ENCODE results near the gene PNPLA3.

PNPLA3 gene

GRCh38 chr22:43926349-43926710, 2.7 kb downstream of the PNPLA3 start:
- CTCF ChIA-PET, result no interaction called here

GRCh38 chr22:43928468-43928867, 4.9 kb downstream of the PNPLA3 start:
- TF ChIP-seq, protein P1, sequence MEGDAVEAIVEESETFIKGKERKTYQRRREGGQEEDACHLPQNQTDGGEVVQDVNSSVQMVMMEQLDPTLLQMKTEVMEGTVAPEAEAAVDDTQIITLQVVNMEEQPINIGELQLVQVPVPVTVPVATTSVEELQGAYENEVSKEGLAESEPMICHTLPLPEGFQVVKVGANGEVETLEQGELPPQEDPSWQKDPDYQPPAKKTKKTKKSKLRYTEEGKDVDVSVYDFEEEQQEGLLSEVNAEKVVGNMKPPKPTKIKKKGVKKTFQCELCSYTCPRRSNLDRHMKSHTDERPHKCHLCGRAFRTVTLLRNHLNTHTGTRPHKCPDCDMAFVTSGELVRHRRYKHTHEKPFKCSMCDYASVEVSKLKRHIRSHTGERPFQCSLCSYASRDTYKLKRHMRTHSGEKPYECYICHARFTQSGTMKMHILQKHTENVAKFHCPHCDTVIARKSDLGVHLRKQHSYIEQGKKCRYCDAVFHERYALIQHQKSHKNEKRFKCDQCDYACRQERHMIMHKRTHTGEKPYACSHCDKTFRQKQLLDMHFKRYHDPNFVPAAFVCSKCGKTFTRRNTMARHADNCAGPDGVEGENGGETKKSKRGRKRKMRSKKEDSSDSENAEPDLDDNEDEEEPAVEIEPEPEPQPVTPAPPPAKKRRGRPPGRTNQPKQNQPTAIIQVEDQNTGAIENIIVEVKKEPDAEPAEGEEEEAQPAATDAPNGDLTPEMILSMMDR (IDR thresholded peaks at IDR 0.05; ENCODE audit: control extremely low read depth, extremely low read depth, low read depth, missing control alignments), result no peak
- no peak for DNase-seq (ENCODE audit: extremely low spot score)
- ChIA-PET POLR2A (no interaction called here), CTCF (interaction anchor here (0.8 kb wide), 1 partner anchor 16 kb away, joined by 3 read pairs; no protein-coding TSS in a partner anchor)

More at GRCh38 chr22:43926349-43926710, 2.7 kb downstream of the PNPLA3 start:
- TF ChIP-seq, protein P1 (IDR thresholded peaks at IDR 0.05; ENCODE audit: control extremely low read depth, extremely low read depth, low read depth, missing control alignments), result no peak
- no peak for DNase-seq (ENCODE audit: extremely low spot score)
- POLR2A ChIA-PET, result no interaction called here

DNA sequence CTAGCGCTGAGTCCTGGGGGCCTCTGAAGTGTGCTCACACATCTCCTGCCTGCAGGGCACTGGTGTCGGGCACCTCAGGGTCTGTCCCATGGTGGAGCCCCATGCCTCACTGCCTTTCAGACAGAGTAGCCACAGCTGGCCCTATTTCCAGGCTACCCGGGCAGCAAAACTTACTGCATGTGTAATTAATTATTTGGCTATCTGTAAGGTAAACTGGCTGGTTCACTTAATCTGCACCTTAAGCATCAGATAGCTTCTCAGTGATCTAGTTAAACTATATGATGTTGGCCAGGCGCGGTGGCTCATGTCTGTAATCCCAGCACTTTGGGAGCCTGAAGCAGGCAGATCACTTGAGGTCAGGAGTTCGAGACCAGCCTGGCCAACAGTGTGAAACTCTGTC, 5.3 kb downstream of the PNPLA3 start:
- ChIA-PET POLR2A (no interaction called here), CTCF (interaction anchor here (0.7 kb wide), 1 partner anchor 8 kb away, joined by 3 read pairs; no protein-coding TSS in a partner anchor)
- TF ChIP-seq, protein P1 (IDR thresholded peaks at IDR 0.05; ENCODE audit: control extremely low read depth, extremely low read depth, low read depth, missing control alignments), result no peak
- DNase-seq (ENCODE audit: extremely low spot score), result no peak

- CTCF ChIA-PET, result interaction anchor here (5.5 kb wide), 1 partner anchor 14 kb away, joined by 26 read pairs; no protein-coding TSS in a partner anchor
These were observed 8.2 kb downstream of the PNPLA3 start for GRCh38 chr22:43931771-43932170.

DNA sequence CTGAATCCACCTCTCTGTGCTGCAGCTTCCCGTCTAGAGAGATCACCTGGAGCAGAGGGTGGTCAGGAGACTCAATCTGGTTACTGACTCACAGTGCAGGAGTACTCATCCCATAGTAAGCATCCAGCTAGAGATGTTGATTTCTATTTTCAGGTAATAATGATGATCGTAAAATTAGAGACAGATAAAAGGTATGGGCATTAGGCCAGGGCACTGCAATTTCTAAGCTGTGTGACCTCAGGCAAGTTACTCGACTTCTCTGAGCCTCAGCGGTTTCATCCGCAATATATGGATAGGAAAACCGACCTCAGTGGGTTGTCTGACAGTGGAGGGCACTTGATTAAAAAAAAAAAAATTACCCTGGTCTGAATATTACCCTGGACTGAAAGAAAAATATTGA, 17.8 kb downstream of the PNPLA3 start:
- DNase-seq (ENCODE audit: extremely low spot score), result no peak
- CTCF ChIA-PET, result interaction anchor here (0.7 to 1.9 kb wide), 4 partner anchors 11 to 741 kb away, joined by 3 to 8 read pairs (median 4); no protein-coding TSS in a partner anchor
- TF ChIP-seq, protein P1 (IDR thresholded peaks at IDR 0.05; ENCODE audit: control extremely low read depth, extremely low read depth, low read depth, missing control alignments), result no peak
- POLR2A ChIA-PET, result no interaction called here

More at GRCh38 chr22:43931771-43932170, 8.2 kb downstream of the PNPLA3 start:
- DNase-seq (ENCODE audit: extremely low spot score), result no peak
- POLR2A ChIA-PET, result no interaction called here
- TF ChIP-seq, protein P1 (IDR thresholded peaks at IDR 0.05; ENCODE audit: control extremely low read depth, extremely low read depth, low read depth, missing control alignments), result no peak

DNA sequence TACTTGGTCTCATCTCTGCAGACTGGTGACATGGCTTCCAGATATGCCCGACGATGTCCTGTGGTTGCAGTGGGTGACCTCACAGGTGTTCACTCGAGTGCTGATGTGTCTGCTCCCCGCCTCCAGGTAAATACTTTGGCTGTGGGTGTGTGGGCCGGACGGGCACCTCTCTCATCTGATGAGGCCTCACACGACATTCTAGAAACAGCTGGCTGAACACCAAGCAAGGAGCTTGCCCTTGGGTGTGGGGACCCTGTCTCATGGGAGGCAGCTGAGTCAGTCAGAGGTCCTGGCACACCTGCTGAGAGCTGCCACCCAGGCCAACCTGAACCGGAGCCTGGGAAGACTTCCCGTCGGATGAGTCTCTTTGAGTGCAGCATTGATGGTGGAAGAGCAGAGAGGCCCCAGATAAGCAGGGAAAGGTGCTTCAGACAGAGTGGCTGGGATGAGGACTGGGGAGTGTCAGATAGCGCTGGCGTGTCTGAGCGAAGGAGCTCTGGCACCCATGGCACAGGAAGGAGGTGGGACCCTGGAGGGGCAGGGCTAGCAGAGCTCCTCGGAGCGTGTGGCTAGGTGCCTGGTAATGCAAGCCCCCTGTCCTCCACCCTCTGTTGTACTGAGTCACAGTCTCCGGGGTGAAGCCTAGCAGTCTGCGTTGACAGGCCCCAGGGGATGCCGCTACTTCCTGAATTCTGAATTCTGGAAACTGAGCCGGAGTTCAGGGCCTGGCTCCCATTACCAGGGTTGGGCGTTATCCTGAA, 21.2 kb downstream of the PNPLA3 start:
- CTCF ChIA-PET, result interaction anchor here (0.9 to 3.2 kb wide), 16 partner anchors 8 to 739 kb away, joined by 3 to 38 read pairs (median 6); no protein-coding TSS in a partner anchor
- TF ChIP-seq, protein P1 (IDR thresholded peaks at IDR 0.05; ENCODE audit: control extremely low read depth, extremely low read depth, low read depth, missing control alignments), result no peak
- POLR2A ChIA-PET, result no interaction called here
- DNase-seq (ENCODE audit: extremely low spot score), result no peak
